Ammon's horn (tissue), 1 donor: ENCODE measurements around the gene CROCC.
"Not testable (repeated sequence)": the region's sequence is repeated elsewhere in the genome, so short reads cannot be mapped to it uniquely, and the experiment has no call there.

Source experiments
- DNase-seq: peaks from one replicate; pipeline ENCODE4 v3.0.0-alpha.2; 2016; ENCODE audit warnings: low spot score

The CROCC gene

GRCh38 chr1:16897653-16898052 is 24.1 kb upstream of the CROCC start:
- DNase-seq: not testable (repeated sequence)

GRCh38 chr1:16898298-16898697 is 23.4 kb upstream of the CROCC start:
- not testable (repeated sequence) for DNase-seq

- DNase-seq: not testable (repeated sequence)
These were observed 22.7 kb upstream of the CROCC start for GRCh38 chr1:16899020-16899419.

- no peak for DNase-seq
These were observed 21.0 kb upstream of the CROCC start for GRCh38 chr1:16900751-16901150.

GRCh38 chr1:16901371-16901770 is 20.4 kb upstream of the CROCC start:
- DNase-seq: not testable (repeated sequence)

GRCh38 chr1:16903054-16903453 is 18.7 kb upstream of the CROCC start:
- DNase-seq: no peak

- no peak for DNase-seq
These were observed 18.3 kb upstream of the CROCC start for GRCh38 chr1:16903458-16903796.

- DNase-seq: peak; percentile 100
These were observed 17.1 kb upstream of the CROCC start for GRCh38 chr1:16904560-16905109.

- DNase-seq: peak; percentile 51
These were observed 16.4 kb upstream of the CROCC start for GRCh38 chr1:16905110-16905867.

- no peak for DNase-seq
These were observed 15.6 kb upstream of the CROCC start for GRCh38 chr1:16905868-16906702.

GRCh38 chr1:16906873-16907272 is 14.9 kb upstream of the CROCC start:
- DNase-seq: no peak

GRCh38 chr1:16907870-16908758 is 13.6 kb upstream of the CROCC start:
- no peak for DNase-seq

- not testable (repeated sequence) for DNase-seq
These were observed 9.6 kb upstream of the CROCC start for GRCh38 chr1:16911851-16912721.

GRCh38 chr1:16912742-16913141 is 9.0 kb upstream of the CROCC start:
- not testable (repeated sequence) for DNase-seq

GRCh38 chr1:16913181-16913832 is 8.4 kb upstream of the CROCC start:
- no peak for DNase-seq

- DNase-seq: peak; percentile 99
These were observed 7.7 kb upstream of the CROCC start for GRCh38 chr1:16913833-16914662.

- not testable (repeated sequence) for DNase-seq
These were observed 6.7 kb upstream of the CROCC start for GRCh38 chr1:16914928-16915626.

- DNase-seq: no peak
These were observed 6.1 kb upstream of the CROCC start for GRCh38 chr1:16915627-16915973.
